Measurements from ENCODE around the gene PCDH9.

GRCh38 chr13:66339214-66339613 is 890.9 kb downstream of the PCDH9 start:
- no peak for TF ChIP-seq YY1 (IDR thresholded peaks at IDR 0.05; ENCODE audit: insufficient read depth, insufficient read length)
- TF ChIP-seq ZNF274 (IDR thresholded peaks at IDR 0.05; ENCODE audit: low read depth, low read length): no peak
- TF ChIP-seq SUZ12 (IDR thresholded peaks at IDR 0.05; ENCODE audit: extremely low read depth, insufficient read depth, insufficient read length): no peak

Measured in NT2/D1 (cell line).